Measurements from ENCODE around the gene SAV1. TPM values are rescaled to one million over a fixed set of nuclear protein-coding genes. Genes with fewer than 3 reads are reported as not detected.
"Not testable (repeated sequence)": the region's sequence is repeated elsewhere in the genome, so short reads cannot be mapped to it uniquely, and the experiment has no call there.

SAV1 gene
- 10 to 100 TPM in 1 of 2 donors, 1 to 10 TPM in 1; 7.8 to 13.4 TPM for total RNA-seq

DNA sequence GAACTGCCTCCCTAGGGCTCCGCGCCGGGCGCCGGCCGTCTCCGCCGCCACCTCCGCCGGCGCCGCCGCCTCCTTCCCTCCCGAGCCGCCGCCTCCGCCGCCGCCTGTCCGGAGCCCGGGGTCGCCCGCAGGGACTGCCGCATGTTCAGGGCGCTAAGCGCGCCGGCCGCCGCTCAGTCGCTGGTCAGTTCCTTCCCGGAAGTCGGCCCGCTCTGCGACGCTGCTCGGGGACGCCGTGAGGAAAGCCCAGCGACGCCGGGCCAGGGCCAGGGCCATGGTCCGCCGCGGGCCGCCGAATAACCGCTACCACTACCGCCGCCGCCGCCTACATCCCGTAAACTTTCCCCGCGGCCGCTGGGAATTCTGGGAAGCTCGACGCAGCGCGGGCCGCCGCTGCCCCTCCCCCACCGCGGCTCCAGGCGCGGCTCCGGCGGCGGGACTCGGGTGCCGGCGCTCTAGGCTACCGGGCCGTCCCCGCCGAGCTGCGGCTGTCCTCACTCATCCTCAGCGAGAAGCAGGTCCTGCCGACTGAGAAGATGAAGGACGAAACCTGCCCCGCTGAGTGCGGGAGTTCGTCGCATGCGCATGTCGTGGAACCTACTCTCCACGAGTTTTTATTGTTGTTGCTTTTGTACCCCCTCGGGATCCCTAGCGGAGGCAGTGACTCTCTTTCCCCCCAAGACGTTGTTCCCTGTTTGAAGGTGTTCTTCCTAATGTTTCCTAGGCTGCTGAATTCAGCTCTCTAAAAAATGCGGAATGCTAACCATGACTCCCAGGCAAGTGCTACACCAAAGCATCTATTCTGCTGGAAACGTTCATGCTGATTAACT lies at the start of gene SAV1:
Gene SAV1, minus strand, starts transcription at position 311 of the 830 bp plus-strand sequence. CDS start 339 bp downstream, outside the sequence.
- Mint-ChIP-seq H3K4me3 (no peak within 1 kb of the TSS), H3K9me3 (no peaks in the 10 kb centered on the region), H3K27ac (peak within 1 kb of the TSS; percentile 88), H3K36me3 (ENCODE audit: low read depth) (peaks cover 28% of the 10 kb centered on the region), H3K27me3 (no peaks in the 10 kb centered on the region), H3K4me1 (no peaks in the 10 kb centered on the region)
- peak; percentile 82 for ATAC-seq (replicated peaks)

DNA sequence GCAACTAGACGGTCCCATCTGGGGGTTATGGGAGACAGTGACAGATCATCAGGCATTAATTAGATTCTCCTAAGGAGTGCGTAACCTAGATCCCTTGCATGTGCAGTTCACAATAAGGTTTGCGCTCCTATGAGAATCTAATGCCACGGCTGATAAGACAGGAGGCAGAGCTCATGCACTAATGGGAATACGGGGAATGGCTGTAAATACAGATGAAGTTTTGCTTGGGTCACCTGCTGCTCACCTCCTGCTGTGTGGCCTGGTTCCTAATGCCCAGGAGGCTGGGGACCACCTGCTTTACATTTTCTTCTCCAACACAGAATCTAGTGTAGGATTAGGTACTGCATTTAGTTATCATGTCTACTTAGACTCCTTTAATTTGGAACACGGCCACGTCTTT lies 49.7 kb upstream of the SAV1 start:
- no peak for ATAC-seq (replicated peaks)
- no peaks in the 10 kb centered on the region for H3K4me1 Mint-ChIP-seq
- H3K4me3 Mint-ChIP-seq: no peak overlapping the region
- peaks cover 24% of the 10 kb centered on the region for H3K36me3 Mint-ChIP-seq (ENCODE audit: low read depth)
- H3K27me3 Mint-ChIP-seq: no peaks in the 10 kb centered on the region
- no peak overlapping the region for H3K27ac Mint-ChIP-seq
- no peaks in the 10 kb centered on the region for H3K9me3 Mint-ChIP-seq

GRCh38 chr14:50714450-50715073 lies 46.5 kb upstream of the SAV1 start:
- H3K27me3 Mint-ChIP-seq: no peaks in the 10 kb centered on the region
- H3K9me3 Mint-ChIP-seq: no peaks in the 10 kb centered on the region

DNA sequence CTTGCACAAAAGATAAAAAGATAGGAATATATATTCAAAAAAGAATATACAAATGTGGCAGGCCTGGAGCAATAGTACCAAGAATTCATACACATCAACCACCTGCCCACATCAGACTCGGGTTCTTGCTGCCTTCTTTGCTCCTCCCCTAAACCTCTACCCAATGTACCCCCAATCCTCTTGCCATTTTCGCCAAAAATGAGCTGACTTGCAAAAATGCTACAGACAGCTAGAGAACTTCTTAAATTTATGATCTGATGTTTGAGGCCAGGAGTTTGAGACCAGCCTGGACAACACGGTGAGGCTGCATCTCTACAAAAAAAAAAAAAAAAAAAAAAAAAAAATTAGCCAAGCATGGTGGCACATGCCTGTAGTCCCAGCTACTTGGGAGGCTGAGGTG lies 42.9 kb upstream of the SAV1 start:
- Mint-ChIP-seq H3K4me3 (no peak overlapping the region), H3K9me3 (no peaks in the 10 kb centered on the region), H3K36me3 (ENCODE audit: low read depth) (no peaks in the 10 kb centered on the region), H3K27me3 (no peaks in the 10 kb centered on the region), H3K27ac (no peak overlapping the region), H3K4me1 (no peaks in the 10 kb centered on the region)
- ATAC-seq (replicated peaks): no peak

More at GRCh38 chr14:50714450-50715073, 46.5 kb upstream of the SAV1 start:
- peak; percentile 68 for ATAC-seq (replicated peaks)
- Mint-ChIP-seq H3K4me3 (no peak overlapping the region), H3K36me3 (ENCODE audit: low read depth) (no peaks in the 10 kb centered on the region), H3K4me1 (no peaks in the 10 kb centered on the region), H3K27ac (no peak overlapping the region)

DNA sequence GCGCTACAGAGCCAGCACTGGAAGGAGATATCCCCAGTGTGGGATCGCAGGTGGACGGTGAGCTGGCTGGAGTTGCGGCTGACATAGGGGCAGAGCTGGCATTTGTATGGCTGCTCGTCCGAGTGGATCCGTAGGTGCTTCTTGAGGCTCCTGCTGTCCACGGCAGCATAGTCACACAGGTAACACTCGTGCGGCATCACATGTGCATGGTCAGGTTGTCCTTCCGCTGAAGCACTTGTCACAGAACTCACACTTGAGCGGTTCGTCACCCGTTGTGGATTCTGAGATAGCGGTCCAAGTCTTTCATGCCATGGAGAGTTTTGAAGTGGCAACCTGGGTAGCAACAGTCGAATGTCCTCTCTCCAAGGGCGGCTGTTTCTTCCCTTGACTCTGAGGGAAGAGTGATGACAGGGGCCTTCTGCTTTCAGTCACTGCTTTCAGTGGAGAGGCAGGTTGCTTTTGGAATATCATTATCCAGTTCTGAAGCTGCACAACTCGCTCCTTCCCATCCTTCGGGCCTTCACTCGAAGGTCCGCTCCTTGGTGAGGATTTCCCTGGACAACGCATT lies 37.0 kb upstream of the SAV1 start:
- H3K4me3 Mint-ChIP-seq: no peak overlapping the region
- no peaks in the 10 kb centered on the region for H3K9me3 Mint-ChIP-seq
- no peak for ATAC-seq (replicated peaks)
- no peak overlapping the region for H3K27ac Mint-ChIP-seq
- H3K4me1 Mint-ChIP-seq: no peaks in the 10 kb centered on the region
- no peaks in the 10 kb centered on the region for H3K36me3 Mint-ChIP-seq (ENCODE audit: low read depth)
- H3K27me3 Mint-ChIP-seq: peaks cover 13% of the 10 kb centered on the region

GRCh38 chr14:50704454-50705010 lies 36.4 kb upstream of the SAV1 start:
- Mint-ChIP-seq H3K27me3 (peaks cover 18% of the 10 kb centered on the region), H3K36me3 (ENCODE audit: low read depth) (no peaks in the 10 kb centered on the region), H3K4me1 (no peaks in the 10 kb centered on the region), H3K9me3 (no peaks in the 10 kb centered on the region), H3K27ac (no peak overlapping the region), H3K4me3 (no peak overlapping the region)
- ATAC-seq (replicated peaks): no peak

- H3K4me3 Mint-ChIP-seq: no peak overlapping the region
- H3K4me1 Mint-ChIP-seq: no peaks in the 10 kb centered on the region
- no peaks in the 10 kb centered on the region for H3K9me3 Mint-ChIP-seq
- no peak for ATAC-seq (replicated peaks)
- H3K27me3 Mint-ChIP-seq: peaks cover 24% of the 10 kb centered on the region
- H3K27ac Mint-ChIP-seq: no peak overlapping the region
- H3K36me3 Mint-ChIP-seq (ENCODE audit: low read depth): no peaks in the 10 kb centered on the region
These were observed 29.7 kb upstream of the SAV1 start for GRCh38 chr14:50697659-50698290.

DNA sequence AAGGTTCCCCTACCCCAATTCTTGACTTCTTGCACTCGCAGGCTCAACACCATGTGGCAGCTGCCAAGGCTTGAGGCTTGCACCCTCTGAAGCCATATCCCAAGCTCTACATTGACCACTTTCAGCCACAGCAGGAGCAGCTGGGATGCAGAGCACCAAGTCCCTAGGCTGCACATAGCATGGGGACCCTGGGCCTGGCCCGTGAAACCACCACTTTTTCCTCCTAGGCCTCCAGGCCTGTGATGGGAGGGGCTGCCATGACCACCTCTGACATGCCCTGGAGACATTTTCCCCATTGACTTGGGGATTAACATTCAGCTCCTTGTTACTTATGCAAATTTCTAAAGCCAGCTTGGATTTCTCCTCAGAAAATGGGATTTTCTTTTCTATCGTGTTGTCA lies 26.2 kb upstream of the SAV1 start:
- not testable (repeated sequence) for H3K36me3 Mint-ChIP-seq (ENCODE audit: low read depth); H3K27ac Mint-ChIP-seq; H3K4me1 Mint-ChIP-seq; H3K4me3 Mint-ChIP-seq; ATAC-seq (replicated peaks); H3K9me3 Mint-ChIP-seq
- peaks cover 19% of the 10 kb centered on the region for H3K27me3 Mint-ChIP-seq

DNA sequence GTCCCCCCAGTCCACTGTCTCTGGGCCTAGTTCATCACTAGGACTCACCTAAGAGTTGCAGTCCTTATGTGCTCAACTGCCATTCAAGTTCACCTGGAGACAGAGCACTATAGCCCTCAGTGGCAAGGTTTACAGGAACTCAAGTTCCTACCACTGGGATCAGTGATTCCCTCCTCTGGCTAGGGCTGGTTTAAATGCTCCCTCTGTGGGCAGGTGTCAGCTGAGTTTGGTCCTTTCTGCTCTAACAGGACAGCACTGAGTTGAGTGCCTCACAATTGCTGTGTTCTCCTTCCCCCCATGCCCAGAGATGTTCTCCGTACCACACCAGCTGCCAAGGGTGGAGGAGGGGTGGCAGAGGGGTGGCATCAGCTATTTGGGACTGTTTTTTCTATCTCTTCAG lies 20.8 kb upstream of the SAV1 start:
- Mint-ChIP-seq H3K27ac (no peak overlapping the region), H3K4me1 (no peaks in the 10 kb centered on the region), H3K4me3 (no peak overlapping the region), H3K9me3 (peaks cover 5% of the 10 kb centered on the region), H3K36me3 (ENCODE audit: low read depth) (no peaks in the 10 kb centered on the region), H3K27me3 (peaks cover 8% of the 10 kb centered on the region)
- no peak for ATAC-seq (replicated peaks)

GRCh38 chr14:50679674-50680073 lies 11.6 kb upstream of the SAV1 start:
- no peak for ATAC-seq (replicated peaks)
- Mint-ChIP-seq H3K4me1 (peaks cover 15% of the 10 kb centered on the region), H3K9me3 (no peaks in the 10 kb centered on the region), H3K4me3 (no peak overlapping the region), H3K27me3 (no peaks in the 10 kb centered on the region), H3K36me3 (ENCODE audit: low read depth) (no peaks in the 10 kb centered on the region), H3K27ac (no peak overlapping the region)

DNA sequence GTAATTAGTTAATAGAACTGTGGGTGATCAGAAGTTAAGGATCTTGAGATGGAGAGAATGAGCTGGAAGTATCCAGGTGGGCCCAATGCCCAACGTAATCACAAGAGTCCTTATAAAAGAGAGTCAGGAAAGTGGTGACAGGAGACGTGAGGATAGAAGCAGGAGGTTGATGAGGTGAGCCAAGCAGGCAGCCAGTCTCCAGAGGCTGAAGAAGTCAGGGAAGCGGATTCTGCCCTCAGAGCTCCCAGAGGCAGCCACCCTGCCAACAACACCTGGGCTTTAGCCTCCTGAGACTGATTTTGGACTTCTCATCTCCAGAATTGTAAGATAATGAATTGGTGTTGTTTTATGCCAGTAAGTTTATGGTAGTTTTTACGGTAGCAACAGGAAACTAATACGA lies 10.1 kb upstream of the SAV1 start:
- no peaks in the 10 kb centered on the region for H3K9me3 Mint-ChIP-seq
- peak overlapping the region; percentile 26 for H3K27ac Mint-ChIP-seq
- H3K27me3 Mint-ChIP-seq: no peaks in the 10 kb centered on the region
- H3K36me3 Mint-ChIP-seq (ENCODE audit: low read depth): no peaks in the 10 kb centered on the region
- no peak for ATAC-seq (replicated peaks)
- H3K4me1 Mint-ChIP-seq: peaks cover 15% of the 10 kb centered on the region
- H3K4me3 Mint-ChIP-seq: peak overlapping the region; percentile 51

GRCh38 chr14:50677527-50678063 lies 9.5 kb upstream of the SAV1 start:
- Mint-ChIP-seq H3K27ac (peak overlapping the region; percentile 26), H3K36me3 (ENCODE audit: low read depth) (no peaks in the 10 kb centered on the region), H3K4me1 (peaks cover 15% of the 10 kb centered on the region), H3K27me3 (no peaks in the 10 kb centered on the region), H3K9me3 (no peaks in the 10 kb centered on the region), H3K4me3 (peak overlapping the region; percentile 51)
- ATAC-seq (replicated peaks): peak; percentile 53

- Mint-ChIP-seq H3K27ac (peak overlapping the region; percentile 26), H3K27me3 (no peaks in the 10 kb centered on the region), H3K4me3 (peak overlapping the region; percentile 51), H3K9me3 (no peaks in the 10 kb centered on the region), H3K4me1 (peaks cover 15% of the 10 kb centered on the region), H3K36me3 (ENCODE audit: low read depth) (no peaks in the 10 kb centered on the region)
- no peak for ATAC-seq (replicated peaks)
These were observed 8.9 kb upstream of the SAV1 start for GRCh38 chr14:50676814-50677516.

- Mint-ChIP-seq H3K36me3 (ENCODE audit: low read depth) (no peaks in the 10 kb centered on the region), H3K9me3 (no peaks in the 10 kb centered on the region), H3K27ac (no peak overlapping the region), H3K4me1 (peaks cover 15% of the 10 kb centered on the region), H3K4me3 (no peak overlapping the region), H3K27me3 (no peaks in the 10 kb centered on the region)
- no peak for ATAC-seq (replicated peaks)
These were observed 7.5 kb upstream of the SAV1 start for GRCh38 chr14:50675597-50675996.
